T-helper 1 cell (primary cell): ENCODE results near the gene SEMA3B.
"Not testable (repeated sequence)": the region's sequence is repeated elsewhere in the genome, so short reads cannot be mapped to it uniquely, and the experiment has no call there.

Experiments
- DNase-seq, 5 donors: peaks; one replicate each; pipeline ENCODE4 v3.0.0-alpha.2; 2012 to 2020

Gene SEMA3B

GRCh38 chr3:50260027-50260941 lies 8.7 kb upstream of the SEMA3B start:
- DNase-seq, result peak; percentile 68 to 81 (median 73)

GRCh38 chr3:50260942-50261441 lies 8.0 kb upstream of the SEMA3B start:
- DNase-seq, result no peak

- no peak for DNase-seq
Observed at GRCh38 chr3:50261505-50261904, 7.4 kb upstream of the SEMA3B start.

- not testable (repeated sequence) for DNase-seq
Observed at GRCh38 chr3:50262200-50262599, 6.7 kb upstream of the SEMA3B start.

GRCh38 chr3:50262778-50263177 lies 6.2 kb upstream of the SEMA3B start:
- DNase-seq, result no peak

- DNase-seq, result no peak
Observed at GRCh38 chr3:50263478-50264382, 5.2 kb upstream of the SEMA3B start.

GRCh38 chr3:50264383-50264963 lies 4.5 kb upstream of the SEMA3B start:
- no peak for DNase-seq

GRCh38 chr3:50264964-50265485 lies 3.9 kb upstream of the SEMA3B start:
- DNase-seq, result no peak

GRCh38 chr3:50265571-50265970 lies 3.4 kb upstream of the SEMA3B start:
- DNase-seq, result no peak

- no peak for DNase-seq
Observed at GRCh38 chr3:50266017-50266416, 2.9 kb upstream of the SEMA3B start.

GRCh38 chr3:50266836-50267235 lies 2.1 kb upstream of the SEMA3B start:
- no peak for DNase-seq

- DNase-seq, result no peak
Observed at GRCh38 chr3:50267280-50267913, 1.6 kb upstream of the SEMA3B start.

GRCh38 chr3:50268276-50268675 lies 671 bp upstream of the SEMA3B start:
- no peak for DNase-seq

GRCh38 chr3:50269460-50269859 lies 513 bp downstream of the SEMA3B start:
- DNase-seq, result no peak

- DNase-seq, result no peak
Observed at GRCh38 chr3:50269977-50270413, 1.0 kb downstream of the SEMA3B start.

- DNase-seq, result no peak
Observed at GRCh38 chr3:50270422-50271224, 1.7 kb downstream of the SEMA3B start.

GRCh38 chr3:50271314-50271936 lies 2.5 kb downstream of the SEMA3B start:
- DNase-seq, result no peak

- not testable (repeated sequence) for DNase-seq
Observed at GRCh38 chr3:50272538-50272910, 3.6 kb downstream of the SEMA3B start.

- peak; percentile 70 to 84 (median 78) for DNase-seq
Observed at GRCh38 chr3:50272911-50273688, 4.2 kb downstream of the SEMA3B start.

GRCh38 chr3:50273689-50274065 lies 4.7 kb downstream of the SEMA3B start:
- no peak for DNase-seq
